H1 (cell line): ENCODE data around the gene SNRPB. TPM values are rescaled to one million over a fixed set of nuclear protein-coding genes. Genes with fewer than 3 reads are reported as not detected.

Source experiments
- CTCF ChIA-PET: fragments of 300-600 bp; sonication (Branson Sonifier 250); formaldehyde crosslinking; loops from one replicate; lab custom pipeline; 2021; ENCODE audit not compliant: partially characterized antibody; lab: Charles Lee
- POLR2A ChIA-PET: fragments of 300-600 bp; sonication (Branson Sonifier 250); formaldehyde crosslinking; loops from one replicate; lab custom pipeline; 2021; ENCODE audit warnings: inconsistent platforms; ENCODE audit not compliant: partially characterized antibody; lab: Charles Lee
- DNase-seq, 2 experiments: peaks; one replicate each; pipeline versions ENCODE4 v3.0.0 to v3.0.0-alpha.2; 2010 to 2022; ENCODE audit warnings: low spot score in 2 of 2, low read depth in 1 of 2, mixed read lengths in 1 of 2
- FAIRE-seq: peaks from 2 replicates; lab custom pipeline; 2011; peaks lifted over from hg19 to GRCh38; lab: Jason Lieb, UNC
- H2AFZ ChIP-seq: 2 replicates; pipeline ENCODE4 v1.8.1; 2012; ENCODE audit warnings: low read length, inconsistent platforms
- H2AK5ac ChIP-seq: 2 replicates; pipeline ENCODE4 v1.6.1; 2013; ENCODE audit warnings: low read depth, low read length
- H2BK120ac ChIP-seq: replicated peaks from 2 replicates; pipeline ENCODE3; 2013; ENCODE audit warnings: low read depth, low read length, inconsistent platforms
- H2BK12ac ChIP-seq: 2 replicates; pipeline ENCODE4 v1.6.1; 2013; ENCODE audit warnings: low read depth, low read length
- H2BK15ac ChIP-seq: 2 replicates; pipeline ENCODE4 v1.6.1; 2013; ENCODE audit warnings: low read length
- H2BK20ac ChIP-seq: 2 replicates; pipeline ENCODE4 v1.6.1; 2013; ENCODE audit warnings: low read length
- H2BK5ac ChIP-seq: 2 replicates; pipeline ENCODE4 v1.6.1; 2013; ENCODE audit warnings: low read depth, low read length
- H3K14ac ChIP-seq: 2 replicates; pipeline ENCODE4 v1.6.1; 2013; ENCODE audit warnings: inconsistent platforms; ENCODE audit not compliant: insufficient read length
- H3K18ac ChIP-seq: 2 replicates; pipeline ENCODE4 v1.6.1; 2013; ENCODE audit warnings: low read length; ENCODE audit errors: extremely low read depth
- H3K23ac ChIP-seq: 2 replicates; pipeline ENCODE4 v1.6.1; 2013; ENCODE audit warnings: inconsistent platforms; ENCODE audit not compliant: insufficient read length
- H3K23me2 ChIP-seq: 2 replicates; pipeline ENCODE4 v1.6.1; 2013; ENCODE audit warnings: low read depth, low read length
- H3K27ac ChIP-seq: 2 replicates; pipeline ENCODE4 v1.6.1; 2011; ENCODE audit warnings: low read depth, low read length, inconsistent platforms
- H3K27me3 ChIP-seq, 4 experiments: replicated peaks in 1 of 4; 1 replicate in 1 of 4; 2 replicates in 3 of 4; pipeline versions ENCODE4 v1.6.1 to v1.8.1; 2011 to 2013; ENCODE audit warnings: low read length in 3 of 4, mild to moderate bottlenecking in 3 of 4, inconsistent platforms in 2 of 4, mixed read lengths in 2 of 4, moderate library complexity in 1 of 4; ENCODE audit not compliant: control insufficient read depth in 3 of 4, insufficient read depth in 3 of 4; ENCODE audit errors: extremely low read depth in 1 of 4
- H3K36me3 ChIP-seq, 4 experiments: 2 replicates each; pipeline versions ENCODE4 v1.6.1 to v1.8.1; 2011 to 2013; ENCODE audit warnings: mild to moderate bottlenecking in 4 of 4, low read length in 3 of 4, moderate library complexity in 2 of 4, control low read depth in 1 of 4, inconsistent platforms in 1 of 4; ENCODE audit not compliant: insufficient read depth in 4 of 4, control insufficient read depth in 2 of 4
- H3K4ac ChIP-seq: replicated peaks from 2 replicates; pipeline ENCODE3; 2013; ENCODE audit warnings: low read length, low read depth, mixed read lengths, inconsistent platforms; ENCODE audit not compliant: insufficient read length
- H3K4me1 ChIP-seq, 4 experiments: replicated peaks in 1 of 4; 1 replicate in 1 of 4; 2 replicates in 3 of 4; pipeline versions ENCODE4 v1.6.1 to v1.8.1; 2011 to 2013; ENCODE audit warnings: low read length in 3 of 4, inconsistent platforms in 2 of 4, mixed read lengths in 1 of 4; ENCODE audit not compliant: insufficient read depth in 4 of 4, control insufficient read depth in 3 of 4
- H3K4me2 ChIP-seq, 2 experiments: 2 replicates each; pipeline versions ENCODE4 v1.6.1 to v1.8.1; 2011 to 2013; ENCODE audit warnings: low read depth in 2 of 2, low read length in 2 of 2, control low read depth in 1 of 2, inconsistent platforms in 1 of 2, mild to moderate bottlenecking in 1 of 2; ENCODE audit not compliant: insufficient read depth in 1 of 2
- H3K4me3 ChIP-seq, 4 experiments: fragments of 200-600, 300-600 bp in 1 of 4; sonication (generic), shearing (Covaris generic), sonication (Bioruptor Twin) in 1 of 4; 2 replicates each; pipeline versions ENCODE4 v1.5.1 to v1.8.1; 2011 to 2016; ENCODE audit warnings: low read length in 4 of 4, low read depth in 3 of 4, control low read depth in 2 of 4, inconsistent platforms in 2 of 4, mild to moderate bottlenecking in 2 of 4, mixed read lengths in 1 of 4, moderate library complexity in 1 of 4; ENCODE audit not compliant: insufficient read depth in 2 of 4; ENCODE audit errors: extremely low read depth in 1 of 4
- H3K56ac ChIP-seq: replicated peaks from 2 replicates; pipeline ENCODE3; 2013; ENCODE audit warnings: low read depth, mild to moderate bottlenecking, mixed read lengths, low read length, inconsistent platforms; ENCODE audit not compliant: insufficient read length
- H3K79me1 ChIP-seq: 2 replicates; pipeline ENCODE4 v1.6.1; 2013; ENCODE audit warnings: low read depth, low read length, control low read depth
- H3K79me2 ChIP-seq, 2 experiments: 2 replicates each; pipeline versions ENCODE4 v1.6.1 to v1.8.1; 2012 to 2013; ENCODE audit warnings: low read length in 2 of 2, mild to moderate bottlenecking in 2 of 2, inconsistent platforms in 1 of 2; ENCODE audit not compliant: insufficient read depth in 2 of 2, control insufficient read depth in 1 of 2
- H3K9ac ChIP-seq, 4 experiments: replicated peaks in 1 of 4; 1 replicate in 1 of 4; 2 replicates in 3 of 4; pipeline versions ENCODE4 v1.6.1 to v1.8.1; 2011 to 2013; ENCODE audit warnings: low read depth in 3 of 4, low read length in 3 of 4, control low read depth in 2 of 4, mild to moderate bottlenecking in 2 of 4, moderate library complexity in 2 of 4, inconsistent platforms in 1 of 4; ENCODE audit errors: extremely low read depth in 1 of 4
- H3K9me3 ChIP-seq, 2 experiments: 2 replicates each; pipeline versions ENCODE4 v1.6.1 to v1.8.1; 2012 to 2013; ENCODE audit warnings: mild to moderate bottlenecking in 2 of 2, moderate library complexity in 2 of 2, control low read depth in 1 of 2, inconsistent platforms in 1 of 2, low read depth in 1 of 2, low read length in 1 of 2, mixed read lengths in 1 of 2; ENCODE audit not compliant: insufficient read depth in 2 of 2
- H4K20me1 ChIP-seq, 2 experiments: replicated peaks in 1 of 2; 2 replicates each; pipeline versions ENCODE3 to v1.8.1; 2011 to 2013; ENCODE audit warnings: inconsistent platforms in 2 of 2, low read length in 2 of 2, mild to moderate bottlenecking in 1 of 2; ENCODE audit not compliant: insufficient read depth in 2 of 2, control insufficient read depth in 1 of 2
- H4K5ac ChIP-seq: 2 replicates; pipeline ENCODE4 v1.6.1; 2013; ENCODE audit warnings: low read length, low read depth, mixed read lengths, inconsistent platforms; ENCODE audit not compliant: insufficient read length
- H4K8ac ChIP-seq: 2 replicates; pipeline ENCODE4 v1.8.0; 2013; ENCODE audit warnings: mild to moderate bottlenecking, moderate library complexity, low read length, inconsistent platforms; ENCODE audit not compliant: insufficient read depth; ENCODE audit errors: extremely low read depth
- H4K91ac ChIP-seq: replicated peaks from 2 replicates; pipeline ENCODE3; 2013; ENCODE audit warnings: low read length, mixed read lengths, inconsistent platforms; ENCODE audit not compliant: insufficient read length
- ATF3 ChIP-seq: IDR thresholded peaks from 2 replicates; pipeline ENCODE4 v1.6.1; 2011; ENCODE audit warnings: low read depth, mild to moderate bottlenecking, low read length; ENCODE audit not compliant: insufficient read depth
- BACH1 ChIP-seq: IDR thresholded peaks from 2 replicates; pipeline ENCODE4 v1.6.1; 2012; ENCODE audit warnings: low read length, improper control_type of control experiment
- CBX5 ChIP-seq: fragments of 300-800, 300-1000 bp; sonication (generic); IDR thresholded peaks from 2 replicates; pipeline ENCODE4 v1.7.1; 2016; ENCODE audit warnings: antibody characterized with exemption, low read length, low read depth
- CEBPB ChIP-seq: IDR thresholded peaks from 2 replicates; pipeline ENCODE4 v1.6.1; 2012; ENCODE audit warnings: low read depth, low read length
- CHD1 ChIP-seq: IDR thresholded peaks from 2 replicates; pipeline ENCODE4 v1.6.1; 2012; ENCODE audit warnings: low read depth, low read length, improper control_type of control experiment
- EZH2 ChIP-seq: fragments of 200-600 bp; sonication (generic); IDR thresholded peaks from 2 replicates; pipeline ENCODE4 v1.7.1; 2012; ENCODE audit warnings: low read depth, mild to moderate bottlenecking, moderate library complexity, low read length, inconsistent platforms; ENCODE audit not compliant: severe bottlenecking
- MAX ChIP-seq: IDR thresholded peaks from 2 replicates; pipeline ENCODE4 v1.6.1; 2012; ENCODE audit warnings: inconsistent platforms
- POLR2AphosphoS5 ChIP-seq: IDR thresholded peaks from 2 replicates; pipeline ENCODE4 v1.6.1; 2011; ENCODE audit warnings: low read depth, low read length
- POU5F1 ChIP-seq: IDR thresholded peaks from 2 replicates; pipeline ENCODE4 v1.6.1; 2011; ENCODE audit warnings: low read depth, mild to moderate bottlenecking, low read length, moderate library complexity
- RFX5 ChIP-seq: IDR thresholded peaks from 2 replicates; pipeline ENCODE4 v1.6.1; 2011; ENCODE audit warnings: low read depth, low read length, improper control_type of control experiment, borderline replicate concordance
- SIX5 ChIP-seq: IDR thresholded peaks from 2 replicates; pipeline ENCODE4 v1.6.1; 2011; ENCODE audit warnings: mild to moderate bottlenecking, low read depth, low read length
- SP4 ChIP-seq: IDR thresholded peaks from 2 replicates; pipeline ENCODE4 v1.6.1; 2012; ENCODE audit warnings: low read length, inconsistent platforms
- TAF7 ChIP-seq: optimal IDR thresholded peaks from 2 replicates; pipeline ENCODE3; 2011; ENCODE audit warnings: low read depth, mild to moderate bottlenecking, inconsistent platforms, low read length, moderate library complexity, borderline replicate concordance
- TCF12 ChIP-seq: IDR thresholded peaks from 2 replicates; pipeline ENCODE4 v1.6.1; 2011; ENCODE audit warnings: low read depth, mild to moderate bottlenecking, low read length
- WGBS, 2 experiments: shearing (Covaris generic) in 1 of 2; methylation state at CpG; one replicate each; pipeline versions ENCODE4 v1.1.6 to v1.1.7; 2013 to 2015; ENCODE audit warnings: low lambda C conversion rate in 2 of 2, mixed read lengths in 2 of 2, inconsistent platforms in 1 of 2, low coverage in 1 of 2, missing lambda C conversion rate in 1 of 2; ENCODE audit not compliant: insufficient replicate concordance in 2 of 2, insufficient coverage in 1 of 2, insufficient read length in 1 of 2; ENCODE audit errors: extremely low coverage in 1 of 2, missing lambda C conversion rate in 1 of 2; 5-methylcytosine and 5-hydroxymethylcytosine counted together
- polyA plus RNA-seq, 7 experiments: library from polyadenylated mRNA; depleted of rRNA in 3 of 7; stranded (reverse) in 5 of 7; unstranded in 2 of 7; fragments of >200 nt in 5 of 7; fragments of 200-250 nt in 2 of 7; gene quantifications; 1 replicate in 5 of 7; 2 replicates in 1 of 7; 4 replicates in 1 of 7; pipeline versions ENCODE4 v1.2.1 to v1.2.3, GENCODE V29; 2011 to 2013; ENCODE audit warnings: missing spikeins in 2 of 7, mixed read lengths in 2 of 7
- total RNA-seq: library from RNA; stranded (reverse); fragmentation: NEBNext Ultra II Directional; extraction: Animal tissue kit (Norgen Biotek cat#: 25700); gene quantifications from 2 replicates; pipeline ENCODE4 v1.2.1, GENCODE V29; 2021
- TF ChIP-seq, protein P1 (sequence below): IDR thresholded peaks from 2 replicates; pipeline ENCODE4 v1.6.1; 2012; ENCODE audit warnings: inconsistent platforms

SNRPB gene
- total and polyA plus RNA-seq, 2 of the 8 experiments (the other 6 are each of a cell fraction or from before 2014, with no cell fraction given) = 507 to 589 TPM

- no peak overlapping the region for H4K8ac ChIP-seq
- CTCF ChIA-PET = interaction anchor here (0.8 to 1.0 kb wide), 2 partner anchors 18 to 29 kb away, joined by 3 to 6 read pairs; no protein-coding TSS in a partner anchor
- H3K56ac ChIP-seq = no peak overlapping the region
- H3K9ac ChIP-seq = no peak overlapping the region
- no peak overlapping the region for H2BK20ac ChIP-seq
- no peak overlapping the region for H4K91ac ChIP-seq
- H2BK120ac ChIP-seq = no peak overlapping the region
- H3K4me2 ChIP-seq = no peak overlapping the region
- POLR2A ChIA-PET = no interaction called here
- FAIRE-seq (no peak), DNase-seq (no peak)
- no peaks in the 10 kb centered on the region for H3K79me1 ChIP-seq
- no peaks in the 10 kb centered on the region for H3K36me3 ChIP-seq
- no peaks in the 10 kb centered on the region for H3K79me2 ChIP-seq
- H3K23ac ChIP-seq = no peak overlapping the region
- no peak overlapping the region for H2BK12ac ChIP-seq
- no peak overlapping the region for H2AFZ ChIP-seq
- H3K27me3 ChIP-seq = no peaks in the 10 kb centered on the region
- H3K14ac ChIP-seq = no peak overlapping the region
- no peak overlapping the region for H3K4ac ChIP-seq
- H2BK15ac ChIP-seq = no peak overlapping the region
- H3K18ac ChIP-seq = no peak overlapping the region; the same call in 1 of the 2 replicates
- no peak overlapping the region for H2AK5ac ChIP-seq
- H3K4me1 ChIP-seq = no peaks in the 10 kb centered on the region
- no peaks in the 10 kb centered on the region for H3K9me3 ChIP-seq
- 93% methylated on average over 14 of the region's 14 CpGs; no CpG with 5 or more reads in 1 of the 2 experiments for WGBS, 2 experiments
- H3K23me2 ChIP-seq = no peaks in the 10 kb centered on the region
- no peak overlapping the region for H2BK5ac ChIP-seq
- H3K4me3 ChIP-seq = no peak overlapping the region
- H4K5ac ChIP-seq = no peak overlapping the region
- no peak overlapping the region; the same call in 1 of the 2 replicates for H3K27ac ChIP-seq
- H4K20me1 ChIP-seq = no peaks in the 10 kb centered on the region
- TF ChIP-seq CBX5 (no peak), RFX5 (no peak), TCF12 (no peak), CEBPB (no peak), EZH2 (no peak), POLR2AphosphoS5 (no peak), MAX (no peak), ATF3 (no peak), BACH1 (no peak), SIX5 (no peak), TAF7 (no peak), POU5F1 (no peak), CHD1 (no peak), SP4 (no peak)
- TF ChIP-seq, protein P1, sequence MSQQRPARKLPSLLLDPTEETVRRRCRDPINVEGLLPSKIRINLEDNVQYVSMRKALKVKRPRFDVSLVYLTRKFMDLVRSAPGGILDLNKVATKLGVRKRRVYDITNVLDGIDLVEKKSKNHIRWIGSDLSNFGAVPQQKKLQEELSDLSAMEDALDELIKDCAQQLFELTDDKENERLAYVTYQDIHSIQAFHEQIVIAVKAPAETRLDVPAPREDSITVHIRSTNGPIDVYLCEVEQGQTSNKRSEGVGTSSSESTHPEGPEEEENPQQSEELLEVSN = no peak
These were observed 53.4 kb downstream of the SNRPB start for GRCh38 chr20:2417213-2417541.
